ENCODE measurements around the gene SMPD2. TPM values are rescaled to one million over a fixed set of nuclear protein-coding genes. Genes with fewer than 3 reads are reported as not detected.

Gene SMPD2
- total and polyA plus RNA-seq, 9 of the 15 experiments (the other 6 are each of a cell fraction or from before 2014, with no cell fraction given): 0.13 to 21.8 (median 18.3) TPM

- TF ChIP-seq, protein P1, sequence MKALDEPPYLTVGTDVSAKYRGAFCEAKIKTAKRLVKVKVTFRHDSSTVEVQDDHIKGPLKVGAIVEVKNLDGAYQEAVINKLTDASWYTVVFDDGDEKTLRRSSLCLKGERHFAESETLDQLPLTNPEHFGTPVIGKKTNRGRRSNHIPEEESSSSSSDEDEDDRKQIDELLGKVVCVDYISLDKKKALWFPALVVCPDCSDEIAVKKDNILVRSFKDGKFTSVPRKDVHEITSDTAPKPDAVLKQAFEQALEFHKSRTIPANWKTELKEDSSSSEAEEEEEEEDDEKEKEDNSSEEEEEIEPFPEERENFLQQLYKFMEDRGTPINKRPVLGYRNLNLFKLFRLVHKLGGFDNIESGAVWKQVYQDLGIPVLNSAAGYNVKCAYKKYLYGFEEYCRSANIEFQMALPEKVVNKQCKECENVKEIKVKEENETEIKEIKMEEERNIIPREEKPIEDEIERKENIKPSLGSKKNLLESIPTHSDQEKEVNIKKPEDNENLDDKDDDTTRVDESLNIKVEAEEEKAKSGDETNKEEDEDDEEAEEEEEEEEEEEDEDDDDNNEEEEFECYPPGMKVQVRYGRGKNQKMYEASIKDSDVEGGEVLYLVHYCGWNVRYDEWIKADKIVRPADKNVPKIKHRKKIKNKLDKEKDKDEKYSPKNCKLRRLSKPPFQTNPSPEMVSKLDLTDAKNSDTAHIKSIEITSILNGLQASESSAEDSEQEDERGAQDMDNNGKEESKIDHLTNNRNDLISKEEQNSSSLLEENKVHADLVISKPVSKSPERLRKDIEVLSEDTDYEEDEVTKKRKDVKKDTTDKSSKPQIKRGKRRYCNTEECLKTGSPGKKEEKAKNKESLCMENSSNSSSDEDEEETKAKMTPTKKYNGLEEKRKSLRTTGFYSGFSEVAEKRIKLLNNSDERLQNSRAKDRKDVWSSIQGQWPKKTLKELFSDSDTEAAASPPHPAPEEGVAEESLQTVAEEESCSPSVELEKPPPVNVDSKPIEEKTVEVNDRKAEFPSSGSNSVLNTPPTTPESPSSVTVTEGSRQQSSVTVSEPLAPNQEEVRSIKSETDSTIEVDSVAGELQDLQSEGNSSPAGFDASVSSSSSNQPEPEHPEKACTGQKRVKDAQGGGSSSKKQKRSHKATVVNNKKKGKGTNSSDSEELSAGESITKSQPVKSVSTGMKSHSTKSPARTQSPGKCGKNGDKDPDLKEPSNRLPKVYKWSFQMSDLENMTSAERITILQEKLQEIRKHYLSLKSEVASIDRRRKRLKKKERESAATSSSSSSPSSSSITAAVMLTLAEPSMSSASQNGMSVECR (CRISPR knock-in tag; IDR thresholded peaks at IDR 0.05): no peak
- TF ChIP-seq TFAM (CRISPR knock-in tag; conservative IDR thresholded peaks at IDR 0.05) (no peak), HNRNPUL1 (IDR thresholded peaks at IDR 0.05; ENCODE audit: low read length) (no peak), ZNF507 (tag; conservative IDR thresholded peaks at IDR 0.05) (no peak), MAZ (CRISPR knock-in tag; conservative IDR thresholded peaks at IDR 0.05 in 1 of 2, IDR thresholded peaks at IDR 0.05 in 1 of 2) (no peak)
- TF ChIP-seq, protein P2, sequence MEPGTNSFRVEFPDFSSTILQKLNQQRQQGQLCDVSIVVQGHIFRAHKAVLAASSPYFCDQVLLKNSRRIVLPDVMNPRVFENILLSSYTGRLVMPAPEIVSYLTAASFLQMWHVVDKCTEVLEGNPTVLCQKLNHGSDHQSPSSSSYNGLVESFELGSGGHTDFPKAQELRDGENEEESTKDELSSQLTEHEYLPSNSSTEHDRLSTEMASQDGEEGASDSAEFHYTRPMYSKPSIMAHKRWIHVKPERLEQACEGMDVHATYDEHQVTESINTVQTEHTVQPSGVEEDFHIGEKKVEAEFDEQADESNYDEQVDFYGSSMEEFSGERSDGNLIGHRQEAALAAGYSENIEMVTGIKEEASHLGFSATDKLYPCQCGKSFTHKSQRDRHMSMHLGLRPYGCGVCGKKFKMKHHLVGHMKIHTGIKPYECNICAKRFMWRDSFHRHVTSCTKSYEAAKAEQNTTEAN (CRISPR knock-in tag; IDR thresholded peaks at IDR 0.05): no peak
- TF ChIP-seq, protein P3, sequence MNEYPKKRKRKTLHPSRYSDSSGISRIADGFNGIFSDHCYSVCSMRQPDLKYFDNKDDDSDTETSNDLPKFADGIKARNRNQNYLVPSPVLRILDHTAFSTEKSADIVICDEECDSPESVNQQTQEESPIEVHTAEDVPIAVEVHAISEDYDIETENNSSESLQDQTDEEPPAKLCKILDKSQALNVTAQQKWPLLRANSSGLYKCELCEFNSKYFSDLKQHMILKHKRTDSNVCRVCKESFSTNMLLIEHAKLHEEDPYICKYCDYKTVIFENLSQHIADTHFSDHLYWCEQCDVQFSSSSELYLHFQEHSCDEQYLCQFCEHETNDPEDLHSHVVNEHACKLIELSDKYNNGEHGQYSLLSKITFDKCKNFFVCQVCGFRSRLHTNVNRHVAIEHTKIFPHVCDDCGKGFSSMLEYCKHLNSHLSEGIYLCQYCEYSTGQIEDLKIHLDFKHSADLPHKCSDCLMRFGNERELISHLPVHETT (CRISPR knock-in tag; conservative IDR thresholded peaks at IDR 0.05 in 1 of 2, IDR thresholded peaks at IDR 0.05 in 1 of 2): no peak
- WGBS (ENCODE audit: insufficient coverage, low coverage, missing lambda C conversion rate): 77% methylated on average over 8 of the region's 8 CpGs
- no TSS peak for BruUV-seq (replicated peaks)
- no peaks in the 10 kb centered on the region for H3K9me1 ChIP-seq (ENCODE audit: control insufficient read depth, insufficient read depth, low read length)
- peak overlapping the region; percentile 41; the same call in 2 of the 3 replicates for H3K27ac ChIP-seq (ENCODE audit: extremely low read depth, low read depth, low read length)
- H3K9me3 ChIP-seq (replicated peaks; ENCODE audit: control insufficient read depth, insufficient read depth, low read depth, low read length): no peaks in the 10 kb centered on the region
- H3K4me2 ChIP-seq (ENCODE audit: insufficient read depth, low read length): peak overlapping the region; percentile 29; the same call in 1 of the 2 replicates
- no peaks in the 10 kb centered on the region for H3K27me3 ChIP-seq (ENCODE audit: control insufficient read depth in 2 of 2, insufficient read depth in 2 of 2, low read length in 2 of 2)
- in situ Hi-C loops (cut with MboI) (no loop called here), intact Hi-C loops (cut with micrococcal nuclease) (no loop called here)
- no peak overlapping the region for H2AFZ ChIP-seq (ENCODE audit: low read depth, low read length)
- CTCF ChIA-PET (ENCODE audit: low intra/inter-chr PET ratio): no interaction called here
- peaks cover 11% of the 10 kb centered on the region for H3K79me2 ChIP-seq (ENCODE audit: control insufficient read depth, insufficient read depth, low read length)
- DNase-seq (ENCODE audit: extremely low read depth in 1 of 4, low spot score in 3 of 4) (no peak), ATAC-seq (no peak), FAIRE-seq (no peak)
- peaks cover 50% of the 10 kb centered on the region for H3K36me3 ChIP-seq (ENCODE audit: control insufficient read depth, insufficient read depth, low read length)
- no peaks in the 10 kb centered on the region for H4K20me1 ChIP-seq (replicated peaks; ENCODE audit: control insufficient read depth, insufficient read depth, low read length)
- H3K4me1 ChIP-seq (replicated peaks in 1 of 2; ENCODE audit: control insufficient read depth in 2 of 2, insufficient read depth in 2 of 2, low read length in 2 of 2): peaks cover 18 to 47% of the 10 kb centered on the region in 2 experiments; a peak in 4 of 5 replicates
- POLR2A ChIA-PET: interaction anchor here (0.6 to 9.8 kb wide), 7 partner anchors 7 to 262 kb away, joined by 3 to 92 read pairs (median 4); partner anchors contain the start of genes CD164 and MICAL1
- no peak overlapping the region for H3K4me3 ChIP-seq
- H3K9ac ChIP-seq (ENCODE audit: insufficient read depth in 1 of 2, low read depth in 2 of 2, low read length in 2 of 2): peak overlapping the region in 1 of 2 experiments; percentile 84; a peak in 3 of 4 replicates
Observed at GRCh38 chr6:109446541-109446940, 6.0 kb downstream of the SMPD2 start.
